Activated CD4-positive, alpha-beta T cell treated with anti-CD3 and anti-CD28 coated beads for 36 hours (primary cell): ENCODE data around the gene GXYLT2. TPM values are rescaled to one million over a fixed set of nuclear protein-coding genes. Genes with fewer than 3 reads are reported as not detected.

Experiments
- ATAC-seq: fragments of 200-7000 bp; cut with Tn5 transposase; one replicate; pipeline ENCODE4 v1.10.0; 2021; ENCODE audit warnings: mild to moderate bottlenecking, moderate library complexity
- CTCF ChIA-PET: fragments of 350-600 bp; sonication (Branson Sonifier 250); formaldehyde crosslinking; loops from one replicate; lab custom pipeline; 2021; ENCODE audit warnings: antibody characterized with exemption; lab: Charles Lee
- POLR2A ChIA-PET: fragments of 350-600 bp; sonication (Branson Sonifier 250); formaldehyde crosslinking; loops from one replicate; lab custom pipeline; 2021; ENCODE audit warnings: antibody characterized with exemption, inconsistent platforms; lab: Charles Lee
- DNase-seq: peaks from one replicate; pipeline ENCODE4 v3.0.0-alpha.2; 2020
- H3K27ac Mint-ChIP-seq: one replicate; pipeline ENCODE4 v1.8.0; 2021; ENCODE audit warnings: mixed read lengths
- H3K27me3 Mint-ChIP-seq: one replicate; pipeline ENCODE4 v1.8.0; 2021; ENCODE audit warnings: mixed read lengths
- H3K36me3 Mint-ChIP-seq: one replicate; pipeline ENCODE4 v1.8.0; 2021; ENCODE audit warnings: low read depth, mixed read lengths
- H3K4me1 Mint-ChIP-seq: one replicate; pipeline ENCODE4 v1.8.0; 2021; ENCODE audit warnings: mixed read lengths
- H3K4me3 Mint-ChIP-seq: one replicate; pipeline ENCODE4 v1.8.0; 2021; ENCODE audit warnings: mild to moderate bottlenecking, moderate library complexity, mixed read lengths
- H3K9me3 Mint-ChIP-seq: one replicate; pipeline ENCODE4 v1.8.0; 2021; ENCODE audit warnings: low read depth, mixed read lengths
- intact Hi-C, 2 experiments: fragments of 100-400 bp; cut with DNase I in 1 of 2; cut with micrococcal nuclease in 1 of 2; formaldehyde crosslinking; loops; one replicate each; pipeline versions ENCODE4 v1.14.2 to v1.15.1; 2022 to 2024; cut with DNase I, micrococcal nuclease
- total RNA-seq, 2 experiments: library from RNA; stranded (reverse); gene quantifications; one replicate each; pipeline ENCODE4 v1.2.3, GENCODE V29; 2021

GXYLT2 gene
- total RNA-seq, 2 experiments from 2014 or later: 0.07 TPM; not detected in 1

DNA sequence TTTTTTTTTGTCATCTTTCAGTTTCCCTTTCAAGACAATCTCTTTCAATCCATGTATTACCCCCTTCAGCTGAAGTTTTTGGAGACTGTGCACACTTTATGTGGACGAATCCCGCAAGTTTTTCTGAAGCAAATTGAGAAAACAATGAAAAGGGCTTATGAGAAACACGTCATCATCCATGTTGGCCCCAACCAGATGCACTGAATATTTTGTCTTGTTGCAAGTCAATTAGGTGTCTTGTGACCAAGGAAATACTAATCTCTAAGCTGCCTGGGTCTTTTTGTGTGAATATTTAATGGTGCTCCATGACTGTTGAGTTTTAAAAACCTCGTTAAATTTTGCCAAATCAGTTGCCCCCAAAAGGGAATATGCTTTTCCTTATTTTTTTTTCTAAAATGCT is 87.1 kb downstream of the GXYLT2 start:
- Mint-ChIP-seq H3K4me1 (peaks cover 19% of the 10 kb centered on the region), H3K27me3 (peaks cover 2% of the 10 kb centered on the region), H3K9me3 (no peaks in the 10 kb centered on the region), H3K27ac (no peak overlapping the region), H3K4me3 (no peak overlapping the region), H3K36me3 (no peaks in the 10 kb centered on the region)
- ATAC-seq: no peak
- ChIA-PET CTCF (interaction anchor here (0.7 to 1.0 kb wide), 3 partner anchors 9 to 26 kb away, joined by 3 to 5 read pairs (median 3); no protein-coding TSS in a partner anchor), POLR2A (interaction anchor here (0.6 kb wide), 1 partner anchor 1859 kb away, joined by 3 read pairs; no protein-coding TSS in a partner anchor)
- intact Hi-C loops: loop anchor here in 1 of 2 experiments (5.0 kb wide), 1 partner anchor 548 kb away; no protein-coding TSS in a partner anchor
- DNase-seq: no peak

DNA sequence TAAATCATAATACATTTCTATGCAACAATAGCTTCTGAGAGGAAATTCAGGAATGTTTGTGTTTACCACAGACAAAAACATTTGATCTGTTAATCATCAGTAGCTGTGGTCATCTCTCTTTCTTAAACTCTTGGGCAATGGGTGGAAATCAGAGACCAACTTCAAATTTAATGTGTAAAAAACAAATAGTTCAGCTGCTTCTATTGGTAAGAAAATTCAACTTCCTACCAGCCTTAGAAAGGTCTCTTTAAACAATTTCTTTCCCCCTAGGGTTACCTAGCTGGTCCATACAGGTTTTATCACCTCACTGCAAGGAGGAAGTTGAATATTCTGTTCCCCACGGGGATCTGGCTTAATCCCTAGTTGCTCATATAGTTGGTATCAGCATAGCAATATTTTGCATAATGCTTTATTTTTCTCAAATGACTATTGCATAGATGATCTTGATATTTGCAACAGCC is 88.5 kb downstream of the GXYLT2 start:
- Mint-ChIP-seq H3K27me3 (peaks cover 3% of the 10 kb centered on the region), H3K9me3 (no peaks in the 10 kb centered on the region), H3K4me3 (no peak overlapping the region), H3K36me3 (no peaks in the 10 kb centered on the region), H3K27ac (no peak overlapping the region), H3K4me1 (peaks cover 19% of the 10 kb centered on the region)
- ATAC-seq (no peak), DNase-seq (no peak)
- intact Hi-C loops: loop anchor here (2.0 to 5.0 kb wide), 3 partner anchors 26 to 549 kb away; no protein-coding TSS in a partner anchor
- CTCF ChIA-PET: interaction anchor here (0.6 to 1.1 kb wide), 3 partner anchors 14 to 38 kb away, joined by 3 to 7 read pairs (median 3); partner anchors contain the start of gene PPP4R2
- POLR2A ChIA-PET: no interaction called here

DNA sequence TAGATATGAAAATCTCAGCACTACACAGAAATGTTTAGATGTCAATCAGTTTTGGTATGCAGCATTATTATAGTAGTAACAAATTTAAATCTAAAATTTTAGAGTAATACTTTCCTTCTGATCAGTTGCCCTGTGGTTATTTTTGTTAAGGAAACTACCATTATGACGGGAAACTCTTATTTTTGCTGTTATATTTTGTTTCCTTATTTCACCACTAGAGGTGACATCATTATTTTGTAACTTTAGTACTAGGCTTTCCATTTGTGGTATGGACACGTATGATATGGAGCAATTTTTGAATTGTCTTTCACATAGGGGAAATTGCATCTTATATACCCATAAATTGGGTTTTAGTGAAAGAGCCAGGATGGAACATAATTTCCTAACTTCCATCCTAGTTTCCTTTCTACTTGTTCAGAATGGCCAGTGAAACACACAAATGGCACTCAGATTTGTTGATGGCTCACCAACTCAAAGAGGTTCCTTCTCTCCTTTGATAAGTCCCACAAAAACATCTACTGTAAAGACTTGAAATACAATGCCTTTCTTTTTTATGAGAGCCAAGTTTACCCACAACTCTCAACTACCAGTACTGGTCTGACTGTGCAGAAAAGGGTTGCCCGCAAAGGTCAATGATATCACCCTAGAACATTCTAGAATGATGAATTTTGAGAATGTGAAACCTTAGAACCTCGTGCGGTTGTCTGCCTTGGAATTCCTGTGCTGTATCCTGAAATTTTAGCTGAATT is 89.4 kb downstream of the GXYLT2 start:
- ATAC-seq (peak; percentile 84), DNase-seq (peak; percentile 52)
- H3K27me3 Mint-ChIP-seq: peaks cover 3% of the 10 kb centered on the region
- no peak overlapping the region for H3K4me3 Mint-ChIP-seq
- intact Hi-C loops: loop anchor here (1.0 to 5.0 kb wide), 7 partner anchors 11 to 550 kb away; partner anchors contain the start of gene PPP4R2 (in 1 of the 2)
- H3K27ac Mint-ChIP-seq: peak overlapping the region; percentile 84
- H3K36me3 Mint-ChIP-seq: no peaks in the 10 kb centered on the region
- CTCF ChIA-PET: interaction anchor here (1.5 to 2.1 kb wide), 2 partner anchors 17 to 79 kb away, joined by 4 to 5 read pairs; no protein-coding TSS in a partner anchor
- peaks cover 19% of the 10 kb centered on the region for H3K4me1 Mint-ChIP-seq
- POLR2A ChIA-PET: no interaction called here
- H3K9me3 Mint-ChIP-seq: no peaks in the 10 kb centered on the region

DNA sequence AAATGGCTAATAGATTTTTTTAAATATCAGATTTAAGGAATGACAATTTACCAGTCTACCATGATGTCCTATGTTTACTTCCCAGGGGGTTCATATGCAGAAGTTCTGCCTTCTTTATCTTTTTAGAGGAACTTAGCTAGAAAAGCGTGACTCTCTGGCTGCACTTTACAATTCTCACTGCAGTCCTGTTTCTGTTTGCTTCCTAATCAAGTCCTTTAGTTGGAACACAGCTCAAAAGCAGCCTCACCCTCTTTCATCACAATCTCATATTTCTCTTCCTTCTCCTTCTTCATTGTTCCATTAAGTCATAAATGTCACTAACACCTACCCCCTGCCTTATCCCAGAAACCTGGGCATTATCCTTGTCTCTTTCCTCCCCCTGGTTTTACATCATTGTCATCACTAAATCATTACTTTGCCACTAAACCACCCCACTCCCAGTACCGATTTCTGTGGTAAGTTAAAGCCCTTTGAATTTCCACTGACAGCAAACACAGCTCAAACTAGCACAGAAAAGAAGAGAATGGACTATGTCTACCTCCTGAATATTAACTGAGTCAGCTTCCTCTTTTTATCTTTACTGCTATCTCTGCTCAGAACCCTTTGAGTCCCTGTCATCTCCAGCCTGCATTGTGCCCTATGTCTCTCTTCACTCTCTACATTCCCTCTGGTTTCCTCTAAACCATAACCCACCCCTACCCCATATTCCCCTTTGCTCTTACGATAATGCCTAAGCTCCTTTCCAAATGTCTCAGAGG is 94.9 kb downstream of the GXYLT2 start:
- Mint-ChIP-seq H3K4me1 (peaks cover 4% of the 10 kb centered on the region), H3K4me3 (no peak overlapping the region), H3K27me3 (peaks cover 9% of the 10 kb centered on the region), H3K9me3 (peaks cover 7% of the 10 kb centered on the region), H3K27ac (no peak overlapping the region), H3K36me3 (no peaks in the 10 kb centered on the region)
- ATAC-seq (no peak), DNase-seq (no peak)
- POLR2A ChIA-PET: no interaction called here
- CTCF ChIA-PET: interaction anchor here (1.0 to 2.5 kb wide), 4 partner anchors 9 to 84 kb away, joined by 4 to 7 read pairs (median 4); no protein-coding TSS in a partner anchor
- intact Hi-C loops: no loop called here

DNA sequence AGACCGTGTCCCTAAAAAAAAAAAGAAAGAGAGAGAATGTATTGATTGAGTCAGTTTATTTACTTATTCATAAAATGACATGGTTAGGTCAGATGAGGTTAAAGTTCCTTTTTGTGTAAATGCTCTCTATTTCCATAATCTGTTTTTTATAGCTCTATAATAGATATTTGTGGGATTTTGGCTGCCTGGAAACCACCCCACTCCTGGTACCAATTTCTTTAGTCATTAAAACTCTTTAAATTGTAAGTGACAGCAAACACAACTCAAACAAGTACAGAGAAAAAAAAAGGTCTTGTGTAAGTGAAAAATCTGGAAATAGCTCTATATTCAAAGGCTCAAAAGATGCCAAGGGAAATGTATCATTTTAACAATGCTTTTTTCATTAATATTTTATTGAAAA is 97.7 kb downstream of the GXYLT2 start:
- no peak overlapping the region for H3K27ac Mint-ChIP-seq
- intact Hi-C loops: no loop called here
- H3K4me3 Mint-ChIP-seq: no peak overlapping the region
- H3K4me1 Mint-ChIP-seq: peaks cover 3% of the 10 kb centered on the region
- DNase-seq (no peak), ATAC-seq (no peak)
- no peaks in the 10 kb centered on the region for H3K36me3 Mint-ChIP-seq
- H3K9me3 Mint-ChIP-seq: peaks cover 7% of the 10 kb centered on the region
- H3K27me3 Mint-ChIP-seq: peaks cover 6% of the 10 kb centered on the region
- CTCF ChIA-PET: no interaction called here
- POLR2A ChIA-PET: interaction anchor here (0.7 kb wide), 1 partner anchor 21 kb away, joined by 3 read pairs; no protein-coding TSS in a partner anchor

DNA sequence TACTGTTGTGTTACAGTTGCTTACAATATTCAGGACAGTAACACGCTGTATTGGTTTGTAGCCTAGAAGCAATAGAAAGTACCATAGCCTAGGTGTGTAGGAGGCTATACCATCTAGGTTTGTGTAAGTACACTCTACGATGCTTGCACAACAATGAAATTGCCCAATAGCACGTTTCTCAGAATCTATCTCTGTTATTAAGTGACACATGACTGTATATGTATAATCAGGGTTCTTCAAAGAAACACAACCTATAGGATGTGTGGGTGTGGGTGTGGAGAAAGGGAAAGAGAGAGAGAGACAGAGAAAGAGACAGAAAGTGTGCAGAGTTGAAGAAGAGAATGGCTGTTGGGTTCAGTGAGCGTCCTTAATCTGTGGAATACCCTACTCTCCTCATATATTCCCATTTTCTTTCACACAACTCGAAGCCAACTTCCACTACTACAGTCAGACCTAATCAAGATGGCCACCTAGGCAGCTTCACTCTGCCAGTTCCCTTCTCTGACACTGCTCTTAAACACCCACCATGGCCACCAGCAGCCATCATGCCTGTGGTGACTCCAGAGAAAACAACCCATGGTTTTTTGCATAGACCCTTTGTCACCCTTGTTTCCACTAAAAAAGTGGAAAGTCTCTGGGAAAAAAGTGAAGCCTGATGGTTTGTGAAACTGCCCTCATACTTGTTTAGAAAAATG is 103.0 kb downstream of the GXYLT2 start:
- no peaks in the 10 kb centered on the region for H3K27me3 Mint-ChIP-seq
- no peak overlapping the region for H3K4me3 Mint-ChIP-seq
- H3K4me1 Mint-ChIP-seq: peaks cover 8% of the 10 kb centered on the region
- DNase-seq (no peak), ATAC-seq (peak; percentile 33)
- H3K27ac Mint-ChIP-seq: no peak overlapping the region
- CTCF ChIA-PET: interaction anchor here (1.6 kb wide), 1 partner anchor 9 kb away, joined by 4 read pairs; no protein-coding TSS in a partner anchor
- POLR2A ChIA-PET: no interaction called here
- no peaks in the 10 kb centered on the region for H3K36me3 Mint-ChIP-seq
- peaks cover 4% of the 10 kb centered on the region for H3K9me3 Mint-ChIP-seq
- intact Hi-C loops: loop anchor here in 1 of 2 experiments (10.0 kb wide), 1 partner anchor 1266 kb away; the partner anchor contains the start of gene EIF4E3

DNA sequence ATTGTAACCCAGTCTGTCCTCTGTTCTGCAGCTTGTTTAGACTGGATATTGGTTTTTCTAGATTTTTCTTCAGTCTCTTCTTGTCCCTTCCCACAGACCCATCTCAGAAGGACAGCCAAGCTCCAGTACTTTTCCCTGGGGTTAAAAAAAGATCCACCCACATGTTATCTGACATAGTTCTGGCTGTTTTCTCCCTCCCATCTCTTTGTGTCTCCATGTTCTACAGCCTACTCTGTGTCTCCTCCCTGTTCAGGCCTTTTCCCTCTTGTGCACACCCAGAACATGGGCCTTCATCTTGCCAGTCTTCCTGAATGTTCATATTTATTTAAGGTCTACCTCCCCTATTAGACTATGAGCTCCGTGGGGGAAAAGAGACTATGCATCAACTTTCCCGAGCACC is 103.7 kb downstream of the GXYLT2 start:
- Mint-ChIP-seq H3K4me3 (no peak overlapping the region), H3K27ac (no peak overlapping the region), H3K9me3 (no peaks in the 10 kb centered on the region), H3K27me3 (no peaks in the 10 kb centered on the region), H3K36me3 (no peaks in the 10 kb centered on the region), H3K4me1 (peaks cover 11% of the 10 kb centered on the region)
- intact Hi-C loops: loop anchor here in 1 of 2 experiments (10.0 kb wide), 1 partner anchor 1267 kb away; the partner anchor contains the start of gene EIF4E3
- DNase-seq (no peak), ATAC-seq (no peak)
- CTCF ChIA-PET: interaction anchor here (1.6 kb wide), 1 partner anchor 10 kb away, joined by 4 read pairs; no protein-coding TSS in a partner anchor
- POLR2A ChIA-PET: no interaction called here

DNA sequence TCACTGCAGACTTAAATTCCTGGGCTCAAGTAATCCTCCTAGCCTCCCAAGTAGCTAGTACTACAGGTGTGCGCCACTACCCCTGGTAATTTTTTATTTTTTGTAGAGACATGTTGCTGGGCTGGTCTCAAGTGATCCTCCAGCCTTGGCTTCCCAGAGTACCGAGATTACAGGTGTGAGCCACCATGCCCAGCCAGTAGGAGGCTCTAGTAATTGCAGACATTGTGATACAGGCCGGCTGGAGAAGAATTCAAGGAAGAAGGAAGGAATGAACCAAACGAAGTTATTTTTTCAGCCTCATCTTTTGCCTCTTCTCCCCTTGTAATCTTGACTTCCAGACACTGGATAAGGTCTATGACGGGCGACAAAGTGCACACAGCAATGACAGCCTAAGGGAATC is 105.5 kb downstream of the GXYLT2 start:
- Mint-ChIP-seq H3K27me3 (no peaks in the 10 kb centered on the region), H3K36me3 (peaks cover 7% of the 10 kb centered on the region), H3K4me1 (peaks cover 13% of the 10 kb centered on the region), H3K4me3 (no peak overlapping the region), H3K9me3 (no peaks in the 10 kb centered on the region), H3K27ac (no peak overlapping the region)
- DNase-seq (no peak), ATAC-seq (no peak)
- POLR2A ChIA-PET: no interaction called here
- intact Hi-C loops: loop anchor here in 1 of 2 experiments (10.0 kb wide), 1 partner anchor 1269 kb away; the partner anchor contains the start of gene EIF4E3
- CTCF ChIA-PET: interaction anchor here (0.8 to 1.7 kb wide), 3 partner anchors 15 to 63 kb away, joined by 3 to 4 read pairs (median 3); no protein-coding TSS in a partner anchor

DNA sequence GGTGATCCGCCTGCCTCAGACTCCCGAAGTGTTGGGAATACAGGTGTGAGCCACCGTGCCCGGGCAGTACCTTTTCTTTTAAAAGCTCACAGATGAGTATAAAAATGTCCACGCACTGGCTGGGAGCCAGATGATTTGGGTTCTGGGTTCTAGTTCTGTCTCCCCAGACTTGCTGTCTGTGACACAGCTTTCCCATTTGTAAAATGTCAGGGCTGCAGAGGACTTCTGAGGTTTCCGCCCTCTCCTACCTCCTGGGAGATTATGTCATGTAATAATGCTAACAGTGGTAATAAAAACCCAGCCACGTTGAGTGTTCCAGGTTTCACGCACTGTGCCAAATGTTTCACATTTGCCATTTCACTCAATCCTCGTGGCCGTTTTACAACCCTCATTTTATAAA is 107.5 kb downstream of the GXYLT2 start:
- ATAC-seq (no peak), DNase-seq (no peak)
- Mint-ChIP-seq H3K27me3 (no peaks in the 10 kb centered on the region), H3K27ac (peak overlapping the region; percentile 55), H3K9me3 (no peaks in the 10 kb centered on the region), H3K36me3 (peaks cover 24% of the 10 kb centered on the region), H3K4me1 (peaks cover 28% of the 10 kb centered on the region), H3K4me3 (no peak overlapping the region)
- ChIA-PET POLR2A (interaction anchor here (0.5 to 0.6 kb wide), 2 partner anchors 56 to 1598 kb away, joined by 3 read pairs; no protein-coding TSS in a partner anchor), CTCF (interaction anchor here (1.3 to 5.9 kb wide), 2 partner anchors 26 to 60 kb away, joined by 3 to 29 read pairs; no protein-coding TSS in a partner anchor)
- intact Hi-C loops: loop anchor here (5.0 to 10.0 kb wide), 2 partner anchors 47 to 1271 kb away; partner anchors contain the start of gene EIF4E3 (in 1 of the 2)

DNA sequence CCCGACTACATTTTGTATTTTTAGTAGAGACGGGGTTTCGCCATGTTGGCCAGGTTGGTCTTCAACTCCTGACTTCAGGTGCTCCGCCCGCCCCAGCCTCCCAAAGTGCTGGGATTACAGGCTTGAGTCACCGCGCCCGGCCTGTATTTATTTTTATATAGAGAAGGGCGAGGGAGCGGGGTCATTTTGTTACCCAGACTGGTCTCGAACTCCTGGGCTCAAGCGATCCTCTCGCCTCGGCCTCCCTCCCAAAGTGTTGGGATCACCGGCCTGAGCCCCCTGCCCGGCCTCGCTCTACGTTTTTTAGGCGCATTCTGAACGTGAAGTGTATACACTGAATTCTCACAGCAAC is 108.3 kb downstream of the GXYLT2 start:
- ATAC-seq: no peak
- Mint-ChIP-seq H3K9me3 (no peaks in the 10 kb centered on the region), H3K27me3 (no peaks in the 10 kb centered on the region), H3K27ac (peak overlapping the region; percentile 93), H3K4me1 (peaks cover 31% of the 10 kb centered on the region), H3K4me3 (peak overlapping the region; percentile 85), H3K36me3 (peaks cover 30% of the 10 kb centered on the region)
- ChIA-PET CTCF (interaction anchor here (5.9 kb wide), 1 partner anchor 60 kb away, joined by 29 read pairs; no protein-coding TSS in a partner anchor), POLR2A (no interaction called here)
- intact Hi-C loops: loop anchor here (1.0 to 10.0 kb wide), 6 partner anchors 19 to 1271 kb away; partner anchors contain the start of genes SHQ1 (in 2 of the 2) and EIF4E3 (in 1 of the 2)
- DNase-seq: no peak
